KMS-11 (cell line): Measurements from ENCODE around the gene MAP6.

Source experiments
- H2AFZ ChIP-seq: fragments of 200-600 bp; sonication (generic); 2 replicates; pipeline ENCODE4 v1.6.1; 2016; ENCODE audit warnings: antibody characterized with exemption, mixed run types, low read depth
- H3K27ac ChIP-seq: fragments of 200-600 bp; sonication (generic); 2 replicates; pipeline ENCODE4 v1.6.1; 2016; ENCODE audit warnings: mild to moderate bottlenecking, mixed run types
- H3K27me3 ChIP-seq: fragments of 200-600 bp; sonication (generic); 2 replicates; pipeline ENCODE4 v1.6.1; 2017; ENCODE audit warnings: mild to moderate bottlenecking, low read depth, mixed run types, moderate library complexity; ENCODE audit not compliant: insufficient read depth
- H3K36me3 ChIP-seq: fragments of 200-600 bp; sonication (generic); 2 replicates; pipeline ENCODE4 v1.6.1; 2017; ENCODE audit warnings: mild to moderate bottlenecking, mixed run types; ENCODE audit not compliant: insufficient read depth
- H3K4me1 ChIP-seq: fragments of 200-600 bp; sonication (generic); 2 replicates; pipeline ENCODE4 v1.6.1; 2016; ENCODE audit warnings: mild to moderate bottlenecking, low read depth, mixed run types; ENCODE audit not compliant: poor library complexity, severe bottlenecking
- H3K4me2 ChIP-seq: fragments of 200-600 bp; sonication (generic); 2 replicates; pipeline ENCODE4 v1.7.0; 2016; ENCODE audit warnings: mild to moderate bottlenecking, mixed run types
- H3K4me3 ChIP-seq: fragments of 200-600 bp; sonication (generic); IDR thresholded peaks from 2 replicates; pipeline ENCODE4 v1.6.1; 2017; ENCODE audit warnings: low read depth, low read length, mixed read lengths; ENCODE audit not compliant: insufficient read depth
- H3K79me2 ChIP-seq: fragments of 200-600 bp; sonication (generic); 2 replicates; pipeline ENCODE4 v1.6.1; 2016; ENCODE audit warnings: low read depth, mixed run types; ENCODE audit not compliant: insufficient read depth
- H3K9ac ChIP-seq: fragments of 200-600 bp; sonication (generic); 2 replicates; pipeline ENCODE4 v1.6.1; 2016; ENCODE audit warnings: mild to moderate bottlenecking, mixed run types
- H4K20me1 ChIP-seq: fragments of 200-600 bp; sonication (generic); 2 replicates; pipeline ENCODE4 v1.6.1; 2016; ENCODE audit warnings: mild to moderate bottlenecking, mixed run types; ENCODE audit not compliant: insufficient read depth
- CTCF ChIP-seq: fragments of 200-600 bp; sonication (generic); conservative IDR thresholded peaks from 2 replicates; pipeline ENCODE4 v1.6.1; 2017; ENCODE audit warnings: low read depth, mild to moderate bottlenecking, antibody characterized with exemption, low read length, moderate library complexity, mixed read lengths

The MAP6 gene

GRCh38 chr11:75714211-75714610, 45.4 kb upstream of the MAP6 start:
- H3K9ac ChIP-seq = no peak overlapping the region
- H3K27me3 ChIP-seq = no peaks in the 10 kb centered on the region
- peaks cover 7% of the 10 kb centered on the region for H3K4me1 ChIP-seq
- no peak overlapping the region for H2AFZ ChIP-seq
- no peak overlapping the region for H3K27ac ChIP-seq
- no peaks in the 10 kb centered on the region for H4K20me1 ChIP-seq
- H3K79me2 ChIP-seq = no peaks in the 10 kb centered on the region
- no peak overlapping the region for H3K4me3 ChIP-seq
- no peaks in the 10 kb centered on the region for H3K36me3 ChIP-seq
- no peak for TF ChIP-seq CTCF
- H3K4me2 ChIP-seq = no peak overlapping the region

- Histone ChIP-seq H3K4me1 (no peaks in the 10 kb centered on the region), H3K27me3 (no peaks in the 10 kb centered on the region), H3K79me2 (no peaks in the 10 kb centered on the region), H2AFZ (peak overlapping the region; percentile 39; the same call in 1 of the 2 replicates), H4K20me1 (no peaks in the 10 kb centered on the region), H3K27ac (no peak overlapping the region), H3K4me3 (no peak overlapping the region), H3K9ac (no peak overlapping the region), H3K36me3 (no peaks in the 10 kb centered on the region), H3K4me2 (peak overlapping the region; percentile 9; the same call in 1 of the 2 replicates)
- peak; percentile 90 for TF ChIP-seq CTCF
Observed at GRCh38 chr11:75706260-75706729, 37.5 kb upstream of the MAP6 start.

- H3K79me2 ChIP-seq = no peaks in the 10 kb centered on the region
- H3K4me1 ChIP-seq = no peaks in the 10 kb centered on the region
- no peaks in the 10 kb centered on the region for H4K20me1 ChIP-seq
- no peaks in the 10 kb centered on the region for H3K36me3 ChIP-seq
- no peak for TF ChIP-seq CTCF
- no peak overlapping the region for H3K9ac ChIP-seq
- H3K4me2 ChIP-seq = no peak overlapping the region
- peak overlapping the region; percentile 39; the same call in 1 of the 2 replicates for H2AFZ ChIP-seq
- H3K27ac ChIP-seq = no peak overlapping the region
- H3K4me3 ChIP-seq = no peak overlapping the region
- H3K27me3 ChIP-seq = no peaks in the 10 kb centered on the region
Observed at GRCh38 chr11:75705541-75705940, 36.7 kb upstream of the MAP6 start.

GRCh38 chr11:75703695-75704237, 34.9 kb upstream of the MAP6 start:
- Histone ChIP-seq H4K20me1 (no peaks in the 10 kb centered on the region), H3K4me3 (no peak overlapping the region), H3K27ac (no peak overlapping the region), H3K4me2 (no peak overlapping the region), H3K27me3 (no peaks in the 10 kb centered on the region), H3K79me2 (no peaks in the 10 kb centered on the region), H3K9ac (no peak overlapping the region), H3K36me3 (no peaks in the 10 kb centered on the region), H3K4me1 (no peaks in the 10 kb centered on the region), H2AFZ (no peak overlapping the region)
- no peak for TF ChIP-seq CTCF
